ENCODE data around the gene C17orf114.

Gene C17orf114

DNA sequence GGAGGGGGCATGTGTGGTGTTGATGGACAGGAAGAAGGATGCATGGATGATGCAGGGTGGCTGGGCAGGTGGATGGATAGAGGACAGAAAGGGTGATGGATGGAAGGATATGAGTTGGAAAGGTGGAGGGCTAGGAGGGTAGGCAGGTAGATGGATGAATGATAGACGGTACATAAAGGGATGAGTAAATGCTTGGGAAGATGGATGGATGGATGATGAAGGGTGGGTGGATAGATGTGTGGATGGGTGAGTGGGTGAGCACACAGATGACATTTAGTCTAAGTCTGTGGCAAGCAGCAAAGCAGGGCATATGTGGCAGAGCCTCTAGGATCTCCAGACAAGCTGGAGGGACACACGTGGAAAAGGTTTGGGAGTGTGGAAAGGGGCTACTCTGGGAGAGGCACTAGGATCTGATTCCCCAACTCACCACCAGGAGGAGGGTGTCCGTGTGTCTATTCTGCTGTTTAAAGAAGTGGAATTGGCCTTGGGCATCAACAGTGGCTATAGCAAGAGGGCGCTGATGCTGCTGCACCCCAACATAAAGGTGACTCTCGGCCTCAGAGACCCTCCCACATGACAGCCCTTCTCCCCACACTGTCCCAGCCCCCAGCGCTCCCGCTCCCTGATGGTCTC, 13.0 kb upstream of the C17orf114 start:
- Mint-ChIP-seq H3K9me3 (ENCODE audit: unreplicated experiment) (no peaks in the 10 kb centered on the region), H3K4me1 (ENCODE audit: insufficient read depth, unreplicated experiment) (no peaks in the 10 kb centered on the region), H3K36me3 (ENCODE audit: insufficient read depth, unreplicated experiment) (peaks cover 75% of the 10 kb centered on the region), H3K27me3 (ENCODE audit: insufficient read depth, unreplicated experiment) (no peaks in the 10 kb centered on the region), H3K27ac (ENCODE audit: low read depth, unreplicated experiment) (no peak overlapping the region), H3K4me3 (ENCODE audit: unreplicated experiment) (no peak overlapping the region)
- CTCF ChIA-PET: interaction anchor here (0.5 to 0.7 kb wide), 2 partner anchors 26 to 1321 kb away, joined by 3 read pairs; no protein-coding TSS in a partner anchor
- BruUV-seq (replicated peaks): no TSS peak
- no peak for TF ChIP-seq CTCF (IDR thresholded peaks at IDR 0.05; ENCODE audit: unreplicated experiment)
- POLR2A ChIA-PET: no interaction called here
- intact Hi-C loops (cut with micrococcal nuclease): no loop called here
- DNase-seq (ENCODE audit: unreplicated experiment): no peak

GRCh38 chr17:4812690-4813089, 10.6 kb upstream of the C17orf114 start:
- Mint-ChIP-seq H3K36me3 (ENCODE audit: insufficient read depth, unreplicated experiment) (peaks cover 70% of the 10 kb centered on the region), H3K27me3 (ENCODE audit: insufficient read depth, unreplicated experiment) (no peaks in the 10 kb centered on the region), H3K4me3 (ENCODE audit: unreplicated experiment) (no peak overlapping the region), H3K27ac (ENCODE audit: low read depth, unreplicated experiment) (no peak overlapping the region), H3K4me1 (ENCODE audit: insufficient read depth, unreplicated experiment) (peaks cover 15% of the 10 kb centered on the region), H3K9me3 (ENCODE audit: unreplicated experiment) (no peaks in the 10 kb centered on the region)
- intact Hi-C loops (cut with micrococcal nuclease): no loop called here
- no peak for TF ChIP-seq CTCF (IDR thresholded peaks at IDR 0.05; ENCODE audit: unreplicated experiment)
- ChIA-PET CTCF (no interaction called here), POLR2A (no interaction called here)
- BruUV-seq (replicated peaks): no TSS peak
- no peak for DNase-seq (ENCODE audit: unreplicated experiment)

DNA sequence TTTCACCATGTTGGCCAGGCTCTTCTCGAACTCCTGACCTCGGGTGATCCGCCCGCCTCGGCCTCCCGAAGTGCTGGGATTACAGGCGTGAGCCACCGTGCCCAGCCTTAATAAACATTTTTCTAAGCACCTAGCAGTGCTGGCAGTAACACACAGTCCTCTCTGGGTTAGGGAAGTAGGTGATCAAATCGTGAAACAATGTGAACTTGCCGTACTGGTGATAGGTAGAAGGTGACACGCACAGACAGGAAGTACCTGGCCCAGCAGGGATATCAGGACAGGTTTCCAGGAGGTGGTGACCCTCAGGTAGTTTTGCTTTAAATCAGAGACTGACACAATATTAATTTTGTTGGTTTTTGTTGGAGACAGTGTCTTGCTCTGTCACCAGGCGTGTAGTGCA, 9.3 kb upstream of the C17orf114 start:
- no peaks in the 10 kb centered on the region for H3K27me3 Mint-ChIP-seq (ENCODE audit: insufficient read depth, unreplicated experiment)
- ChIA-PET POLR2A (interaction anchor here (0.7 to 1.3 kb wide), 2 partner anchors 15 to 23 kb away, joined by 3 read pairs; partner anchors contain the start of gene PSMB6), CTCF (no interaction called here)
- no peaks in the 10 kb centered on the region for H3K9me3 Mint-ChIP-seq (ENCODE audit: unreplicated experiment)
- no TSS peak for BruUV-seq (replicated peaks)
- intact Hi-C loops (cut with micrococcal nuclease): no loop called here
- H3K4me1 Mint-ChIP-seq (ENCODE audit: insufficient read depth, unreplicated experiment): peaks cover 17% of the 10 kb centered on the region
- H3K4me3 Mint-ChIP-seq (ENCODE audit: unreplicated experiment): no peak overlapping the region
- no peak for DNase-seq (ENCODE audit: unreplicated experiment)
- H3K36me3 Mint-ChIP-seq (ENCODE audit: insufficient read depth, unreplicated experiment): peaks cover 61% of the 10 kb centered on the region
- TF ChIP-seq CTCF (IDR thresholded peaks at IDR 0.05; ENCODE audit: unreplicated experiment): no peak
- H3K27ac Mint-ChIP-seq (ENCODE audit: low read depth, unreplicated experiment): no peak overlapping the region

GRCh38 chr17:4810696-4811290, 8.7 kb upstream of the C17orf114 start:
- POLR2A ChIA-PET: interaction anchor here (0.6 to 1.3 kb wide), 2 partner anchors 21 to 23 kb away, joined by 3 read pairs; no protein-coding TSS in a partner anchor
- H3K4me1 Mint-ChIP-seq (ENCODE audit: insufficient read depth, unreplicated experiment): peaks cover 17% of the 10 kb centered on the region
- H3K27ac Mint-ChIP-seq (ENCODE audit: low read depth, unreplicated experiment): no peak overlapping the region
- CTCF ChIA-PET: no interaction called here
- no peak for DNase-seq (ENCODE audit: unreplicated experiment)
- no peak for TF ChIP-seq CTCF (IDR thresholded peaks at IDR 0.05; ENCODE audit: unreplicated experiment)
- no peak overlapping the region for H3K4me3 Mint-ChIP-seq (ENCODE audit: unreplicated experiment)
- H3K36me3 Mint-ChIP-seq (ENCODE audit: insufficient read depth, unreplicated experiment): peaks cover 54% of the 10 kb centered on the region
- intact Hi-C loops (cut with micrococcal nuclease): no loop called here
- no TSS peak for BruUV-seq (replicated peaks)
- H3K27me3 Mint-ChIP-seq (ENCODE audit: insufficient read depth, unreplicated experiment): no peaks in the 10 kb centered on the region
- no peaks in the 10 kb centered on the region for H3K9me3 Mint-ChIP-seq (ENCODE audit: unreplicated experiment)
